OCI-LY1 (cell line): ENCODE results near the gene NR4A1.

Experiments used
- H2AFZ ChIP-seq: fragments of 200-600 bp; sonication (generic), shearing (Covaris generic); 2 replicates; pipeline ENCODE4 v1.6.0; 2014; ENCODE audit warnings: antibody characterized with exemption, mild to moderate bottlenecking, low read length
- H3F3A ChIP-seq: fragments of 200-600 bp; sonication (generic), shearing (Covaris generic); 2 replicates; pipeline ENCODE4 v1.6.0; 2014; ENCODE audit warnings: mild to moderate bottlenecking, antibody characterized with exemption, low read length, moderate library complexity; ENCODE audit not compliant: insufficient read depth
- H3K27ac ChIP-seq: fragments of 200-600 bp; sonication (generic); 2 replicates; pipeline ENCODE4 v1.5.1; 2014; ENCODE audit warnings: low read length, mixed run types, mild to moderate bottlenecking, low read depth; ENCODE audit not compliant: poor library complexity, severe bottlenecking
- H3K27me3 ChIP-seq: fragments of 200-600 bp; sonication (generic); 2 replicates; pipeline ENCODE4 v1.6.0; 2014; ENCODE audit warnings: antibody characterized with exemption, mild to moderate bottlenecking, low read length, moderate library complexity; ENCODE audit not compliant: insufficient read depth
- H3K36me3 ChIP-seq: fragments of 200-600 bp; sonication (generic); 2 replicates; pipeline ENCODE4 v1.6.1; 2014; ENCODE audit warnings: mild to moderate bottlenecking, antibody characterized with exemption, low read length, moderate library complexity, mixed read lengths; ENCODE audit not compliant: insufficient read depth
- H3K4me1 ChIP-seq: fragments of 200-600 bp; sonication (generic); 2 replicates; pipeline ENCODE4 v1.5.1; 2014; ENCODE audit warnings: mild to moderate bottlenecking, low read length, moderate library complexity; ENCODE audit not compliant: insufficient read depth, severe bottlenecking
- H3K4me2 ChIP-seq: fragments of 200-600 bp; sonication (generic), shearing (Covaris generic); 2 replicates; pipeline ENCODE4 v1.6.1; 2014; ENCODE audit warnings: low read length
- H3K4me3 ChIP-seq: fragments of 200-600 bp; sonication (generic); 2 replicates; pipeline ENCODE4 v1.5.1; 2014; ENCODE audit warnings: low read length, low read depth, mild to moderate bottlenecking, mixed read lengths; ENCODE audit not compliant: poor library complexity, severe bottlenecking
- H3K79me2 ChIP-seq: fragments of 200-600 bp; shearing (Covaris generic); 2 replicates; pipeline ENCODE4 v1.6.1; 2016; ENCODE audit warnings: mixed run types, low read length, mixed read lengths; ENCODE audit not compliant: insufficient read depth
- H3K9ac ChIP-seq: fragments of 200-600 bp; sonication (generic), shearing (Covaris generic); 2 replicates; pipeline ENCODE4 v1.6.1; 2014; ENCODE audit warnings: mild to moderate bottlenecking, low read length, mixed read lengths
- H3K9me2 ChIP-seq: fragments of 200-600 bp; sonication (generic), shearing (Covaris generic); 2 replicates; pipeline ENCODE4 v1.6.1; 2014; ENCODE audit warnings: low read depth, mild to moderate bottlenecking, low read length, mixed read lengths
- H3K9me3 ChIP-seq: fragments of 200-600 bp; shearing (Covaris generic); 2 replicates; pipeline ENCODE4 v1.6.1; 2014; ENCODE audit warnings: low read length, mixed read lengths
- H4K20me1 ChIP-seq: fragments of 200-600 bp; sonication (generic), shearing (Covaris generic); 2 replicates; pipeline ENCODE4 v1.6.0; 2016; ENCODE audit warnings: mild to moderate bottlenecking, low read length; ENCODE audit not compliant: insufficient read depth
- CTCF ChIP-seq: fragments of 200-600 bp; sonication (generic), shearing (Covaris generic); IDR thresholded peaks from 2 replicates; pipeline ENCODE4 v1.5.1; 2017; ENCODE audit warnings: mild to moderate bottlenecking, antibody characterized with exemption, low read length, moderate library complexity, mixed read lengths
- EZH2 ChIP-seq: fragments of 200-600 bp; sonication (generic), shearing (Covaris generic); IDR thresholded peaks from 2 replicates; pipeline ENCODE4 v1.8.0; 2017; ENCODE audit warnings: borderline replicate concordance, mixed run types, mild to moderate bottlenecking, antibody characterized with exemption, low read length, moderate library complexity, mixed read lengths

The NR4A1 gene

GRCh38 chr12:52015532-52016041, 35.7 kb upstream of the NR4A1 start:
- no peak overlapping the region for H3K27ac ChIP-seq
- H4K20me1 ChIP-seq = no peaks in the 10 kb centered on the region
- no peak overlapping the region for H3K9ac ChIP-seq
- no peaks in the 10 kb centered on the region for H3K9me3 ChIP-seq
- no peaks in the 10 kb centered on the region for H3F3A ChIP-seq
- TF ChIP-seq CTCF (no peak), EZH2 (no peak)
- H2AFZ ChIP-seq = no peak overlapping the region
- H3K79me2 ChIP-seq = no peaks in the 10 kb centered on the region
- H3K9me2 ChIP-seq = no peaks in the 10 kb centered on the region
- H3K4me1 ChIP-seq = no peaks in the 10 kb centered on the region
- H3K4me3 ChIP-seq = no peak overlapping the region
- peaks cover 13% of the 10 kb centered on the region for H3K27me3 ChIP-seq
- H3K4me2 ChIP-seq = no peak overlapping the region
- no peaks in the 10 kb centered on the region for H3K36me3 ChIP-seq

GRCh38 chr12:52018433-52019112, 32.7 kb upstream of the NR4A1 start:
- H3K4me1 ChIP-seq = peaks cover 6% of the 10 kb centered on the region
- H2AFZ ChIP-seq = no peak overlapping the region
- no peaks in the 10 kb centered on the region for H3K9me2 ChIP-seq
- H3K9me3 ChIP-seq = no peaks in the 10 kb centered on the region
- no peak overlapping the region for H3K27ac ChIP-seq
- no peaks in the 10 kb centered on the region for H3K36me3 ChIP-seq
- no peaks in the 10 kb centered on the region for H3F3A ChIP-seq
- H3K4me2 ChIP-seq = no peak overlapping the region
- peaks cover 6% of the 10 kb centered on the region for H3K27me3 ChIP-seq
- H3K9ac ChIP-seq = no peak overlapping the region
- no peak for TF ChIP-seq EZH2
- TF ChIP-seq CTCF = no peak
- no peak overlapping the region for H3K4me3 ChIP-seq
- no peaks in the 10 kb centered on the region for H4K20me1 ChIP-seq
- no peaks in the 10 kb centered on the region for H3K79me2 ChIP-seq

- Histone ChIP-seq H3F3A (no peaks in the 10 kb centered on the region; the same call in 1 of the 2 replicates), H3K4me2 (no peak overlapping the region), H3K36me3 (no peaks in the 10 kb centered on the region), H3K9me3 (no peaks in the 10 kb centered on the region), H3K27ac (no peak overlapping the region), H3K79me2 (no peaks in the 10 kb centered on the region), H3K9ac (no peak overlapping the region), H3K9me2 (no peaks in the 10 kb centered on the region), H3K4me1 (peaks cover 11% of the 10 kb centered on the region), H2AFZ (no peak overlapping the region), H4K20me1 (no peaks in the 10 kb centered on the region), H3K27me3 (peaks cover 3% of the 10 kb centered on the region; the same call in 1 of the 2 replicates), H3K4me3 (no peak overlapping the region)
- TF ChIP-seq CTCF (no peak), EZH2 (no peak)
Measured at GRCh38 chr12:52019113-52019770, 32.0 kb upstream of the NR4A1 start.
